ENCODE data around the gene SENP8. TPM values are rescaled to one million over a fixed set of nuclear protein-coding genes. Genes with fewer than 3 reads are reported as not detected.
"Not testable (repeated sequence)": the region's sequence is repeated elsewhere in the genome, so short reads cannot be mapped to it uniquely, and the experiment has no call there.

SENP8 gene
- total and polyA plus RNA-seq, 10 donors: 0.57 to 3.0 (median 1.4) TPM

GRCh38 chr15:72169236-72169920 lies 51.2 kb downstream of the SENP8 start:
- WGBS, 5 donors: 77 to 88% (median 84%) methylated on average over 8 to 10 of the region's 10 CpGs
- TF ChIP-seq POLR2AphosphoS5 (IDR thresholded peaks at IDR 0.05) (no peak), CTCF (IDR thresholded peaks at IDR 0.05 in 8 of 11, conservative IDR thresholded peaks at IDR 0.05 in 3 of 11) (no peak), POLR2A (IDR thresholded peaks at IDR 0.05) (no peak)
- peaks cover 0 to 16% (median 0%) of the 10 kb centered on the region in 7 donors for H3K27me3 ChIP-seq (replicated peaks in 1 of 7)
- intact Hi-C loops (cut with DNase I; ENCODE audit: low total_unique reads): no loop called here
- no peaks in the 10 kb centered on the region for H3K36me3 ChIP-seq
- H3K27ac ChIP-seq: no peak overlapping the region
- H3K4me3 ChIP-seq: no peak overlapping the region
- no peaks in the 10 kb centered on the region for H3K4me1 ChIP-seq
- peak; percentile 66 for DNase-seq
- no peaks in the 10 kb centered on the region for H3K9me3 ChIP-seq

DNA sequence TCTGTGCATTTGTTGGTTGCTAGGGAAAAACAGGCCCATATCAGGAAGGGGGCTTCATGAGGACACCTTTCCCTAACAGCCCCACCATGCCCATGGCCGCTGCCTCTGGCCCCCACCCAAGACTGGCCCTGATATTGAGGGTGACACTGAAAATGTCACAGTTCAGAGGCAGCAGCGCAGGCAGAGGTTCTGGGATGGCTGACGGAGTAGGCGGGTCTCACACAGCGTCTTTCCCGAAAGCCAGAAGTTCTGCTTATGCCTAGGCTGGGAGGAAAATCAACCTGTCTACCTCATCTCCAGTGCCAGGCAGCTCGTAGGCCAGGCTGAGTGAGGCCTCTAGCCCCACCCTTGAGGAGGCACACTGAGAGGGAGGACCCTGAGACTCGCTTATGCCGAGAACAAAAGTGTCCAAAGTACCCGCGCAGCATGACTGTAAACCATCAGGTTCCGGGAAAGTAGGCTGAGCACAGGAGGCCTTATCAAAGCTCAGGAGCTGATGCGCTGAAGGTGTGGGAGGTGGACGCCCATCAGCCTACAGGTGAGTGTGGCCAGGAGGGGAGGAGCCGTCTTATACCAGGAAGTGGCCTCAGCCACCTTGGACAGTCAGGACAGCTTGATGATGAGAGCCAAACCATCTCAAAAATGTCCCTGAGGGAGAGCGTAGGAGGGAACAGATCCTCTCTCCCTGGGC lies 51.9 kb downstream of the SENP8 start:
- H3K27ac ChIP-seq: no peak overlapping the region
- H3K4me1 ChIP-seq: no peaks in the 10 kb centered on the region
- no peak overlapping the region for H3K4me3 ChIP-seq
- 90 to 93% (median 91%) methylated on average over 15 to 16 of the region's 16 CpGs for WGBS, 5 donors
- intact Hi-C loops (cut with DNase I; ENCODE audit: low total_unique reads): no loop called here
- H3K9me3 ChIP-seq: no peaks in the 10 kb centered on the region
- H3K36me3 ChIP-seq: no peaks in the 10 kb centered on the region
- peaks cover 0 to 16% (median 0%) of the 10 kb centered on the region in 7 donors for H3K27me3 ChIP-seq (replicated peaks in 1 of 7)
- TF ChIP-seq POLR2AphosphoS5 (IDR thresholded peaks at IDR 0.05): no peak
- DNase-seq: peak; percentile 20

DNA sequence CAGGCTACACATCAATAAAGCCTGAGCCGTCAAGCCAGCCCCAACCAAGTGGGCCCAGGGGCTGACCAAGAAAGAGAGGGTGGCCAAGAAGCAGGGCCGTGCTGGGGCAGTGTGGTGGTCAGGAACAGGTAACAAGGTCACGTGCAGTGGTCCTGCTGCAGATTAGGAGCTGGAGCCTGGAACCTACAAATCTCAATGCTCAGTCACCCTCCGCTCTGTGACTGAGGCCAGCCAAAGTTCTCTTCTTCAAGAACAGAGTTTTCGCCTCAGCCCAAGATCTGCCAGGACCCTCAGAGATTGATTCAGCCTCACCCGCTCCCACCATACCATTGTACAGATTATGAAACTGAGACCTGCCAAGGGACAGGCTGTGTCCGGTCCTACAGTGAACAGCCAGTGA lies 52.5 kb downstream of the SENP8 start:
- Histone ChIP-seq H3K9me3 (no peaks in the 10 kb centered on the region), H3K4me1 (no peaks in the 10 kb centered on the region), H3K36me3 (no peaks in the 10 kb centered on the region), H3K27me3 (replicated peaks in 1 of 7) (peaks cover 0 to 16% (median 0%) of the 10 kb centered on the region in 7 donors), H3K27ac (no peak overlapping the region), H3K4me3 (no peak overlapping the region)
- 82 to 96% (median 93%) methylated on average over 7 of the region's 7 CpGs for WGBS, 5 donors
- TF ChIP-seq POLR2A (IDR thresholded peaks at IDR 0.05): no peak
- peak; percentile 66 for DNase-seq
- intact Hi-C loops (cut with DNase I; ENCODE audit: low total_unique reads): no loop called here

- H3K4me1 ChIP-seq; H3K9me3 ChIP-seq; H3K27ac ChIP-seq; H3K36me3 ChIP-seq; intact Hi-C loops (cut with DNase I; ENCODE audit: low total_unique reads); H3K4me3 ChIP-seq: not testable (repeated sequence)
- DNase-seq: peak; percentile 10
- WGBS, 5 donors: 76 to 92% (median 85%) methylated on average over 10 of the region's 10 CpGs
- H3K27me3 ChIP-seq (replicated peaks in 1 of 7): peaks cover 0 to 15% (median 0%) of the 10 kb centered on the region in 7 donors
These were observed 53.8 kb downstream of the SENP8 start for GRCh38 chr15:72171978-72172377.

DNA sequence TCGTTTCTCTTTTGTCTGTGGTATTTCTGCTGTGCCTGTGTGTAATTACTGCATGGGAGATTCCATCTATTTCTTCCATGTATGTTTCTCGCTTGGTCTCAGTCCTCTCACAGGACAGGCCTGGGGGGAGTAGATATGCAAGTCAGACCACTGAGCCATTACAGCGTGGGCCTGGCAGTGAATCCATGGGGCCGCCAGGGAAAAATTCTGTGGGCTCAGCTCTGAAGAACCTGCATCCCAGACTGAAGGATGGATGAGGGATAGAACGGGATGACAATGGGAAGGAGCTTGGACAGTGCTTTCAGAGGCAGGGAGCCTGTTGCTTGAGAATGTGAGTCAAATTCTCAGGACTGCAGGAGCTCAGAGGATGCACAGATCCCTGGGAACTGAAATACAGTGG lies 54.6 kb downstream of the SENP8 start:
- Histone ChIP-seq H3K36me3 (no peaks in the 10 kb centered on the region), H3K9me3 (no peaks in the 10 kb centered on the region), H3K27me3 (replicated peaks in 1 of 7) (peaks cover 0 to 19% (median 0%) of the 10 kb centered on the region in 7 donors), H3K4me3 (no peak overlapping the region), H3K27ac (no peak overlapping the region), H3K4me1 (no peaks in the 10 kb centered on the region)
- TF ChIP-seq POLR2A (IDR thresholded peaks at IDR 0.05) (no peak), CTCF (IDR thresholded peaks at IDR 0.05 in 8 of 11, conservative IDR thresholded peaks at IDR 0.05 in 3 of 11) (no peak), POLR2AphosphoS5 (IDR thresholded peaks at IDR 0.05) (no peak)
- intact Hi-C loops (cut with DNase I; ENCODE audit: low total_unique reads): no loop called here
- peak; percentile 7 for DNase-seq
- WGBS, 5 donors: 86 to 88% (median 87%) methylated on average over 5 of the region's 5 CpGs
